GM20000 (cell line): Measurements from ENCODE around the gene GPC3.

Experiments used
- DNase-seq: peaks from one replicate; pipeline ENCODE4 v3.0.0; 2012; ENCODE audit warnings: low spot score
- TF ChIP-seq, protein P1 (sequence below): IDR thresholded peaks from 2 replicates; pipeline ENCODE4 v1.5.1; 2012; ENCODE audit warnings: mild to moderate bottlenecking, control low read depth; ENCODE audit errors: extremely low read depth, missing control alignments

GPC3 gene

DNA sequence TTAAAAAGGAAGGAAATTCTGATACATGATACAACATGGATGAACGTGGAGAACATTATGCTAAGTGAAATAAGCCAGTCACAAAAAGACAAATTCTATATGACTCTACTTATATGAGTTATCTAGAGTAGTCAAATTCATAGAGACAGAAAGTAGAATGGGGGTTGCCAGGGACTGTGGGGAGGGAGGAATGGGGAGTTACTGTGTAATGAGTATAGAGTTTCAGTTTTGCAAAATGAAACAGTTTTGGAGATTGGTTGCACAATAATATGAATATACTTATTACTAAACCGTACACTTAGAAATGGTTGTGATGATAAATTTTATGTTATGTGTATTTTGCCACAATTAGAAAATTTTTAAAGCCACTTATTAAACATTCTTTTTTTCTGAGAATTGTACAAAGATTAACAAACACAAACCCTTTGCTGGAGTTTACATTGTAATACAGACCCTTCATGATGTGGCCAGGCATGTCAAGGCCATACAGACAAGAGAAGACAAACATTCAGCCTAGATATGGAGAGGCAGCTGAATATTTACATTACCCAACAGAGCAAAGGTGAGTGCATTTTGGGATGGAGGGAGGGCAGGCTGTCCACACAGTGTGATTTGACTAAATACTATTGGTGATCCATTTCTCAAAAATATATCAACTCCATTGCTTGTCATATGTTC is 21.2 kb upstream of the GPC3 start:
- no peak for DNase-seq
- TF ChIP-seq, protein P1, sequence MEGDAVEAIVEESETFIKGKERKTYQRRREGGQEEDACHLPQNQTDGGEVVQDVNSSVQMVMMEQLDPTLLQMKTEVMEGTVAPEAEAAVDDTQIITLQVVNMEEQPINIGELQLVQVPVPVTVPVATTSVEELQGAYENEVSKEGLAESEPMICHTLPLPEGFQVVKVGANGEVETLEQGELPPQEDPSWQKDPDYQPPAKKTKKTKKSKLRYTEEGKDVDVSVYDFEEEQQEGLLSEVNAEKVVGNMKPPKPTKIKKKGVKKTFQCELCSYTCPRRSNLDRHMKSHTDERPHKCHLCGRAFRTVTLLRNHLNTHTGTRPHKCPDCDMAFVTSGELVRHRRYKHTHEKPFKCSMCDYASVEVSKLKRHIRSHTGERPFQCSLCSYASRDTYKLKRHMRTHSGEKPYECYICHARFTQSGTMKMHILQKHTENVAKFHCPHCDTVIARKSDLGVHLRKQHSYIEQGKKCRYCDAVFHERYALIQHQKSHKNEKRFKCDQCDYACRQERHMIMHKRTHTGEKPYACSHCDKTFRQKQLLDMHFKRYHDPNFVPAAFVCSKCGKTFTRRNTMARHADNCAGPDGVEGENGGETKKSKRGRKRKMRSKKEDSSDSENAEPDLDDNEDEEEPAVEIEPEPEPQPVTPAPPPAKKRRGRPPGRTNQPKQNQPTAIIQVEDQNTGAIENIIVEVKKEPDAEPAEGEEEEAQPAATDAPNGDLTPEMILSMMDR, result no peak

DNA sequence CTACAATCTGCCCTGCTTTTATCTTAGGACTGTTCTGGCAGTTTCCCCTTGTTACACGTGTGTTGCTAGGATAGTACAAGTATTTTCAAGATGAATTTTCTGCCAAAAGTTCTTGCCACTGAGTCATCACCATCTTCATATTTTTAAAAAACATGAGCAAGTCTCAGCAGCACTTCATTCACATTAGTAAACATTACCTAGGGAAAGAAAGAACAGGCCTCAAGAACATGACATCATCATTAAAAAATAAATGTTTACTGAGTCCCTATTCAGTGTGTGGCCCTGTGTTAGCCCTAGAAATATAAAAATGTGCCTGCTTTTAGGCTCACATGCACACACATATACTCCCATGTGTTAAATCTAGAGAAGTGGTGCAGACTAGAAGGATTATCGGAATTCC is 18.7 kb upstream of the GPC3 start:
- DNase-seq, result no peak
- TF ChIP-seq, protein P1, result no peak

DNA sequence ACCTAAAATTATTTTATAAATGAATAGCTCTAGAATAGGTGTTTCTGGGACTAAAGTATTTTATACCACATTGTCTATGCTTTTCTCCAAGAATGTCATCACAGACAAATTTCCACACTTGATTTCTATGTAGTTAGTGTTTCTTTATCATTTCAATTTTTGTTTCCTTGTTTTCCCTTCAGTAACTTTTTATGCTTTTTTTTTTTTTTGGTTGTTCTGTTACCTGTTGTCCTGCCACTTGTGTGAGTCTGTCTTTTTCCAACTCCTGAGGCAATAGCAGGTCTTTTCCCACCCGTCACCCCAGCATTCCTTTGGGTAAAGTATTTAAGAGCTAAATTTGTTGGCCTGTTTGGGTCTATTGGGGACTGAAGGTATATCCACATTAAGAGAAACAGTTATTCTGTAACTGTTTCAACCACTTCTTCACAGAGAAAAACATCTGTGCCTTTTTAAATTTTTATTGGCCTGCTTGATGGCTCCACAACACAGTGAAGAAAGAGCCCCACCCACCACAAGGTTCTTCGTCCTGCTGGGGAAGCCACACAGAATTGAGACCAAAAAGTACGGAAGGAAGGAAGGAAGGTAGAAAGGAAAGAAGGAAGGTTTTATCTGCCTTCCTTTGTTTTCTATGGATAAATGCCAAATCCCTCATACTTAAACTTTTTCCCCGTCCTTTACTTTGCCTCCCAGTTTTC is 17.7 kb upstream of the GPC3 start:
- no peak for DNase-seq
- TF ChIP-seq, protein P1, result no peak

DNA sequence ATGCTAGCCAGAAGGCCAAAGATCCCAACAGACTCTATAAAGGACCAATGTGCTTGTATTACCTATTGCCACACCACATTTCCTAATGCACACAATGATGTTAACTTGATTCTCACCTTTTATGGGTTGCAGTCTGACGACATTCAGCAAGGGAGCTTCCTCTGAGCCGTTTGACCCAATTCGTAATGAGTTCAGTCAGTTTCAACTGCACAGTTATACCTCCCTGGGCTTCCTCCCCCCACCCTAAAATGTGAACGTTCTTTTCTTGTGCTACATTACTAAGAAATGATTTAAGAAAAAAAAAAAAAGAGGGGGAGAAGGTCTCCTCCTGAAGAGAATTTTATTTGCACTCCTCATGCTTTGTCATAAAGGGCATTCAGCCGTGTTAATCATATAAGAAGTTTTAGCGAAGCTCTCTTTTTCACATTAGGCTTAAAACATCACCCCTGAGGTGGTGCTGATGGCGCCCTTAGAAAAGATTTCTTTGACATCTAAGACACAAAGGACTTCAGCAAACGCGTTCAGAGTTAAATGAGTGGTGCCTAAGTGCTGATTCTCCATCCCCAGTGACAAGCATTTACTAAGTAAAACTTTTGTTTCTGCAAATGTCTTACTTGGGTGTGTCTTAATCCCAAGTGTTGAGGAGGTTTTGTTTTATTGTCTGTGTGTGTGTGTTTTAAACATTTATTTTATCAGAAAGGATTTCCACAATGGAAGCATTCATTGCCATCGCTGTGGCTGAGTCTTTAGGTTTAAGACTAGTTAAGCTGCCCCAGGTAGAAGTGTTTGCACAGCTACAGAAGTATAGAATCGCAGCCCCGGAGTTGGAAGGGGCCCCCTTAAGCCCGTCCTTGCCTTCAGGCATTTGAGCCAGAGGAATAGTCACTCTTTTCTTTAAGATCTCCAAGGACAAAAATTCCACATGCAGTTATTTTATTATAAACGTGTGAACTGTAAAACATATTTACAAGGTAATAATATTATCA is 15.2 kb upstream of the GPC3 start:
- no peak for DNase-seq
- TF ChIP-seq, protein P1, result no peak

DNA sequence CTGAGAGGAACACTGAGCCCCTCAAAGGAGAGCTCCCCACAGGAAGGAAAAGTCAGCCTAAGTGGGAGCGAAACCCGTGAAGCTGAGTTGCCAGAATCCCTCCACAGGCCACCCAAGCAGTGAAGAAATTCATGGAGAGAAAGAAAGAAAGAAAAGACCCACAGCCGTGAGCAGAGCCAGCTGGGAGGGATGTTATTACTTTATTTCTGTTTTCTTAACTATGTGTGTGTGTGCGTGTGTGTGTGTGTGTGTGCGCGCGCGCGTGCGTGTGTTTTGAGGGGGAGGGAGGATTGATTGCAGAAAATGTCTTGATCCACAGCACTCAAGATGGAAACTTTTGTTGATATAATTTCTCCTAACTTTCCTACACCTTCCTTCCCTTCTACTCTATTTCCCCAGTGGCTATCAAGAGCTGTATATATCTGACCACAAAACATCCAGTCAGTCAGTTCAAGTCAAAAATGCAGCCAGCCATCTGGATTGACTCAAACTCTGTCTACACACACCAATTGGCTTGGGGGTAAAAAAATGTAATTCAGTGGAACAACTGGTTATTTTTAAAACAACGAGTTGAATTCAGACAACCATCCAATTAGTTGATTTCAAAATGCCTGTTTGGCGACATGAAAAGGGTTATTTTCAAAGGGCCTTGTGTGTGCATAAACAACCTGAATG is 13.8 kb upstream of the GPC3 start:
- no peak for DNase-seq
- TF ChIP-seq, protein P1, result no peak

DNA sequence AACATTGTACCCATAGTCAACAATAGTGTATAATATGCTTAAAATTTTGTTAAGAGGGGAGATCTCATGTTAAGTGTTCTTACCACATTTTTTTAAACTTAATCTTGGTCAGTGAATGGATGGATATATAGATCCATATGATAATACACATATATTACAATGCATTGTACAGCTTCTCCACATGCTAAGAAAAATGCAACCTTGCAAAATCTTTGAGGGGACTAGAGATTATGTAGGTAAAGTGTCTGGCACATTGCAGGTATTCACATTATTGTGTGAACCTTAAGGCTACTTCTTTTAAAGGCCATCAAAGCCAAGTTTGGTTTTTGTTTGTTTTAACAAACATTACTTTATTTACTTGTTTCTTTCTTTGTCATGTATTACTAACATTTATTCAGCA is 10.4 kb upstream of the GPC3 start:
- no peak for DNase-seq
- TF ChIP-seq, protein P1, result no peak
